Fibroblast of lung (primary cell): ENCODE measurements around the gene N4BP3.

ENCODE experiments used
- EZH2 ChIP-seq: IDR thresholded peaks from 2 replicates; pipeline ENCODE4 v1.5.1; 2012; ENCODE audit warnings: low read length, control low read depth, mild to moderate bottlenecking; ENCODE audit errors: missing control alignments
- TF ChIP-seq, protein P1 (sequence below), 2 donors: IDR thresholded peaks in 1 of 2; conservative IDR thresholded peaks in 1 of 2; 1 replicate in 1 of 2; 2 replicates in 1 of 2; pipeline ENCODE4 v1.5.1; 2011 to 2012; ENCODE audit warnings: low read length in 2 of 2, control low read depth in 1 of 2, inconsistent platforms in 1 of 2, low read depth in 1 of 2, mild to moderate bottlenecking in 1 of 2

- TF ChIP-seq, protein P1, sequence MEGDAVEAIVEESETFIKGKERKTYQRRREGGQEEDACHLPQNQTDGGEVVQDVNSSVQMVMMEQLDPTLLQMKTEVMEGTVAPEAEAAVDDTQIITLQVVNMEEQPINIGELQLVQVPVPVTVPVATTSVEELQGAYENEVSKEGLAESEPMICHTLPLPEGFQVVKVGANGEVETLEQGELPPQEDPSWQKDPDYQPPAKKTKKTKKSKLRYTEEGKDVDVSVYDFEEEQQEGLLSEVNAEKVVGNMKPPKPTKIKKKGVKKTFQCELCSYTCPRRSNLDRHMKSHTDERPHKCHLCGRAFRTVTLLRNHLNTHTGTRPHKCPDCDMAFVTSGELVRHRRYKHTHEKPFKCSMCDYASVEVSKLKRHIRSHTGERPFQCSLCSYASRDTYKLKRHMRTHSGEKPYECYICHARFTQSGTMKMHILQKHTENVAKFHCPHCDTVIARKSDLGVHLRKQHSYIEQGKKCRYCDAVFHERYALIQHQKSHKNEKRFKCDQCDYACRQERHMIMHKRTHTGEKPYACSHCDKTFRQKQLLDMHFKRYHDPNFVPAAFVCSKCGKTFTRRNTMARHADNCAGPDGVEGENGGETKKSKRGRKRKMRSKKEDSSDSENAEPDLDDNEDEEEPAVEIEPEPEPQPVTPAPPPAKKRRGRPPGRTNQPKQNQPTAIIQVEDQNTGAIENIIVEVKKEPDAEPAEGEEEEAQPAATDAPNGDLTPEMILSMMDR (conservative IDR thresholded peaks at IDR 0.05 in 1 of 2, IDR thresholded peaks at IDR 0.05 in 1 of 2; ENCODE audit: low read depth in 1 of 2, low read length in 2 of 2): peak; percentile 53 to 74
- TF ChIP-seq EZH2: no peak
Measured at GRCh38 chr5:178145965-178146820, 32.9 kb downstream of the N4BP3 start.
